OCI-LY3 (cell line): ENCODE data around the gene CDK19.

Experiments used
- H2AFZ ChIP-seq: fragments of 200-600, 300-600 bp; shearing (Covaris generic); 2 replicates; pipeline ENCODE4 v1.6.0; 2014; ENCODE audit warnings: antibody characterized with exemption, low read depth, low read length
- H3K27ac ChIP-seq: fragments of 200-600, 300-600 bp; sonication (generic); 2 replicates; pipeline ENCODE4 v1.5.1; 2014; ENCODE audit warnings: mild to moderate bottlenecking, low read length, moderate library complexity, mixed read lengths
- H3K27me3 ChIP-seq: fragments of 200-600, 300-600 bp; sonication (generic); 2 replicates; pipeline ENCODE4 v1.6.1; 2014; ENCODE audit warnings: low read depth, low read length, mixed read lengths
- H3K36me3 ChIP-seq: fragments of 200-600, 300-600 bp; sonication (generic); replicated peaks from 2 replicates; pipeline ENCODE3; 2014; ENCODE audit warnings: low read depth, low read length, mixed read lengths
- H3K4me1 ChIP-seq: fragments of 300-600, 200-600 bp; sonication (generic); 2 replicates; pipeline ENCODE4 v1.6.1; 2014; ENCODE audit warnings: low read length, mixed read lengths
- H3K4me2 ChIP-seq: fragments of 200-600, 300-600 bp; sonication (generic); 2 replicates; pipeline ENCODE4 v1.6.1; 2014; ENCODE audit warnings: low read length, mixed read lengths
- H3K4me3 ChIP-seq: fragments of 300-600, 200-600 bp; sonication (generic); 2 replicates; pipeline ENCODE4 v1.5.1; 2014; ENCODE audit warnings: antibody characterized with exemption, mild to moderate bottlenecking, low read length, moderate library complexity
- H3K79me2 ChIP-seq: fragments of 300-600, 200-600 bp; shearing (Covaris generic); 2 replicates; pipeline ENCODE4 v1.6.1; 2014; ENCODE audit warnings: mild to moderate bottlenecking, low read length, mixed read lengths
- H3K9ac ChIP-seq: fragments of 300-600, 200-600 bp; shearing (Covaris generic); 2 replicates; pipeline ENCODE4 v1.6.0; 2014; ENCODE audit warnings: mild to moderate bottlenecking, low read length, moderate library complexity
- H3K9me3 ChIP-seq: fragments of 200-600, 300-600 bp; shearing (Covaris generic); 2 replicates; pipeline ENCODE4 v1.6.1; 2014; ENCODE audit warnings: low read length, mixed read lengths; ENCODE audit not compliant: insufficient read depth
- H4K20me1 ChIP-seq: fragments of 200-600, 300-600 bp; sonication (generic); 2 replicates; pipeline ENCODE4 v1.6.1; 2016; ENCODE audit warnings: low read length, mixed read lengths; ENCODE audit not compliant: insufficient read depth
- CTCF ChIP-seq: fragments of 200-600, 300-600 bp; sonication (generic); IDR thresholded peaks from 2 replicates; pipeline ENCODE4 v1.5.1; 2014; ENCODE audit warnings: antibody characterized with exemption, low read length, low read depth
- EZH2phosphoT487 ChIP-seq: fragments of 200-600 bp; shearing (Covaris generic); IDR thresholded peaks from 2 replicates; pipeline ENCODE4 v1.6.1; 2018; ENCODE audit warnings: antibody characterized with exemption, mixed run types, low read depth

CDK19 gene

DNA sequence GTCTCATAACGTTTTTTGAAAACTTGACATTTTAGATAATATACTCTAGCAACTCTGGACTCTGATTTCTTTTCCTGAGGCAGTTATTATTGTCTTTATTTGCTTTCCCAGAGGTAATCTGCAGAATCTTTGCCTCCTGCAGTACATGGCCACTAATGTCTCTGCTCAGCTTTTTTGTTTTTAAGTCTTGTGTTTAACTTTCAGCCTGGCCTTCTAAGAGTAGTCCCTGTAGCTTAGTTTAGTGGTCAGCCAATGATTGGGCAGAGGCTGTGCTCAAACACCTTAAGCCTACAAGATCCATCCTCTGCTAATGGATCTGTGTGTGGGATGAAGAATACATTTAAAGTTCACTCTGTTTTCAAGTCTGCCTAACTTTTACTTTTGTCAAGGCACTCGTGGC, 241.7 kb downstream of the CDK19 start:
- no peaks in the 10 kb centered on the region for H3K27me3 ChIP-seq
- H3K9me3 ChIP-seq, result no peaks in the 10 kb centered on the region
- no peak overlapping the region for H3K27ac ChIP-seq
- no peaks in the 10 kb centered on the region for H4K20me1 ChIP-seq
- no peak overlapping the region for H3K4me2 ChIP-seq
- no peak overlapping the region for H2AFZ ChIP-seq
- H3K36me3 ChIP-seq, result no peaks in the 10 kb centered on the region
- no peaks in the 10 kb centered on the region for H3K4me1 ChIP-seq
- TF ChIP-seq EZH2phosphoT487, result no peak
- no peak for TF ChIP-seq CTCF
- no peak overlapping the region for H3K9ac ChIP-seq
- no peak overlapping the region for H3K4me3 ChIP-seq
- no peaks in the 10 kb centered on the region for H3K79me2 ChIP-seq

DNA sequence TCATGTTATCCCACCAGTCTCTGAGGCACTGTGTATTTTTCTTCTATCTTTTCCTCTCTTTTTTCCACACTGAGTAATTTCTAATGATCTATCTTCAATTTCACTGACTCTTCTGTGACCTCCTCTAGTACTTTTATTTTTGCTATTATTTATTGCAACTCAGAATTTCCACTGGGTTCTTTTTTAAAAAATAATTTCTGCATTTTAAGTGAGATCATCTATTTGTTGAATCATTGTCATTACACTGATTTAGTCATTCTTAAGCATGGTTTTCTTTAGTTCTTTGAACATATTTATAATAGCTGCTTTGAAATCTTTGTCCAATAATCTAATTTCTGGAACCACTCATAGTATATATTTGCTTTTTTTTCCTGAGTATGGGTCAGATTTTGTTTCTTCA, 242.1 kb downstream of the CDK19 start:
- Histone ChIP-seq H3K9me3 (no peaks in the 10 kb centered on the region), H3K4me1 (no peaks in the 10 kb centered on the region), H3K27me3 (no peaks in the 10 kb centered on the region), H2AFZ (no peak overlapping the region), H3K79me2 (no peaks in the 10 kb centered on the region), H3K36me3 (no peaks in the 10 kb centered on the region), H3K4me2 (no peak overlapping the region), H3K4me3 (no peak overlapping the region), H4K20me1 (no peaks in the 10 kb centered on the region), H3K27ac (no peak overlapping the region), H3K9ac (no peak overlapping the region)
- TF ChIP-seq EZH2phosphoT487 (no peak), CTCF (no peak)

- H4K20me1 ChIP-seq, result no peaks in the 10 kb centered on the region
- H3K4me3 ChIP-seq, result no peak overlapping the region
- no peaks in the 10 kb centered on the region for H3K79me2 ChIP-seq
- no peak overlapping the region for H3K4me2 ChIP-seq
- H3K27me3 ChIP-seq, result no peaks in the 10 kb centered on the region
- no peak overlapping the region for H2AFZ ChIP-seq
- H3K27ac ChIP-seq, result no peak overlapping the region
- H3K9ac ChIP-seq, result no peak overlapping the region
- H3K4me1 ChIP-seq, result no peaks in the 10 kb centered on the region
- no peaks in the 10 kb centered on the region for H3K36me3 ChIP-seq
- H3K9me3 ChIP-seq, result no peaks in the 10 kb centered on the region
- TF ChIP-seq CTCF, result no peak
- TF ChIP-seq EZH2phosphoT487, result no peak
Measured at GRCh38 chr6:110567957-110568696, 247.1 kb downstream of the CDK19 start.

DNA sequence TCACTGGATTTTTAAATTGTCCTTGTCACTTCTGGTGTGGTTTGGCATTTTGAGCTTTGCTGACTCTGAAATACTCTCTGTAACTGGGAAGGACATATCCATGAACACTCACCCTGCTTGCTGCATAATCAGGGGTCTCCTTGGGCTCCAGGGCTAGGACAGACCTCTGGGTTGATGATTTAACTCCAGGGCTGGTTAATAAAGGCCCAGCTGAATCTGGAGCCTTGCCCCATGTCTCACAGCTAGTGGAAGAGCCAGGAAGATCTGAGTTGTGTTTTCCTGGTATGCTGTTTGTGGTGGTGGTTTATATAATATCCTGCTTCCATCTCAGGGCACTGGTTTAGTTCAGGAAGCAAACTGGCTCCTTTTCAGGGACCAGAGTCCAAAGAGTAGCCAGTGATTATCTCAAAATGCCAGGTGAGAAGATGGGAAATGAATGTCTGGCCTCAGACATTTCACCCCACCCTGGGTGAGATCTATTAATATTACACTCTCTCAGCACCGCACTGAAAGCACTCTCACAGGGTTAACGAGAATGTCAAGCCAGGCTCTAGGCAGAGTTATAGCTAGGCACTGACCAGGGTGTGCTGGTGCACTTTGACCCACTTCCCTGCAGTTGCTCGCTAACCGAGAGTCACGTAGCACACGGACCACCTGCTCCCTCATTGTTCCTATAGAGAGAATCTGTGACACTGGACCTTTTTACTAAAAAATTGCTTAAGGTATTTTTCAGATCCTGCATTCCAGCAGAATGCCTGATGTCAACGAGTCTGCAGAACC, 248.7 kb downstream of the CDK19 start:
- TF ChIP-seq EZH2phosphoT487 (no peak), CTCF (no peak)
- Histone ChIP-seq H3K9ac (no peak overlapping the region), H2AFZ (no peak overlapping the region), H3K4me3 (no peak overlapping the region), H3K27me3 (no peaks in the 10 kb centered on the region), H3K9me3 (no peaks in the 10 kb centered on the region), H3K4me2 (no peak overlapping the region), H3K36me3 (no peaks in the 10 kb centered on the region), H3K27ac (no peak overlapping the region), H3K79me2 (no peaks in the 10 kb centered on the region), H3K4me1 (no peaks in the 10 kb centered on the region), H4K20me1 (no peaks in the 10 kb centered on the region)
